ENCODE data around the gene ZKSCAN8. TPM values are rescaled to one million over a fixed set of nuclear protein-coding genes. Genes with fewer than 3 reads are reported as not detected.

Gene ZKSCAN8
- total RNA-seq, 4 donors from 2014 or later = 17.4 to 48.9 (median 32.5) TPM

- no peaks in the 10 kb centered on the region for H3K4me1 ChIP-seq
- no peak overlapping the region for H3K27ac ChIP-seq
- no peak for TF ChIP-seq POLR2A (IDR thresholded peaks at IDR 0.05)
- no peak for TF ChIP-seq CTCF (IDR thresholded peaks at IDR 0.05)
- no peaks in the 10 kb centered on the region for H3K36me3 ChIP-seq
- H3K27me3 ChIP-seq = no peaks in the 10 kb centered on the region
- intact Hi-C loops (cut with DNase I; ENCODE audit: low total_unique reads) = no loop called here
- no peak for DNase-seq
- no peak overlapping the region for H3K4me3 ChIP-seq
- H3K9me3 ChIP-seq = no peaks in the 10 kb centered on the region
Observed at GRCh38 chr6:28165563-28165962, 23.9 kb downstream of the ZKSCAN8 start.

- Histone ChIP-seq H3K4me3 (no peak overlapping the region), H3K9me3 (no peaks in the 10 kb centered on the region), H3K27ac (no peak overlapping the region), H3K27me3 (no peaks in the 10 kb centered on the region), H3K4me1 (no peaks in the 10 kb centered on the region), H3K36me3 (no peaks in the 10 kb centered on the region)
- DNase-seq = no peak
- TF ChIP-seq CTCF (IDR thresholded peaks at IDR 0.05) (no peak), POLR2A (IDR thresholded peaks at IDR 0.05) (no peak)
- intact Hi-C loops (cut with DNase I; ENCODE audit: low total_unique reads) = no loop called here
Observed at GRCh38 chr6:28167068-28167467, 25.4 kb downstream of the ZKSCAN8 start.

- H3K4me3 ChIP-seq = no peak overlapping the region
- TF ChIP-seq POLR2A (IDR thresholded peaks at IDR 0.05) (no peak), CTCF (IDR thresholded peaks at IDR 0.05) (no peak)
- H3K4me1 ChIP-seq = no peaks in the 10 kb centered on the region
- no peak overlapping the region for H3K27ac ChIP-seq
- intact Hi-C loops (cut with DNase I; ENCODE audit: low total_unique reads) = no loop called here
- no peak for DNase-seq
- no peaks in the 10 kb centered on the region for H3K27me3 ChIP-seq
- H3K9me3 ChIP-seq = no peaks in the 10 kb centered on the region
- H3K36me3 ChIP-seq = no peaks in the 10 kb centered on the region
Observed at GRCh38 chr6:28167926-28168325, 26.2 kb downstream of the ZKSCAN8 start.

GRCh38 chr6:28171271-28171670 lies 29.6 kb downstream of the ZKSCAN8 start:
- no peak for DNase-seq
- Histone ChIP-seq H3K36me3 (no peaks in the 10 kb centered on the region), H3K27ac (no peak overlapping the region), H3K4me3 (no peak overlapping the region), H3K9me3 (no peaks in the 10 kb centered on the region), H3K4me1 (no peaks in the 10 kb centered on the region), H3K27me3 (no peaks in the 10 kb centered on the region)
- no peak for TF ChIP-seq POLR2A (IDR thresholded peaks at IDR 0.05)
- no peak for TF ChIP-seq CTCF (IDR thresholded peaks at IDR 0.05)
- intact Hi-C loops (cut with DNase I; ENCODE audit: low total_unique reads) = no loop called here

GRCh38 chr6:28172006-28172405 lies 30.3 kb downstream of the ZKSCAN8 start:
- no peaks in the 10 kb centered on the region for H3K9me3 ChIP-seq
- H3K27ac ChIP-seq = no peak overlapping the region
- no peaks in the 10 kb centered on the region for H3K27me3 ChIP-seq
- no peaks in the 10 kb centered on the region for H3K4me1 ChIP-seq
- no peaks in the 10 kb centered on the region for H3K36me3 ChIP-seq
- no peak overlapping the region for H3K4me3 ChIP-seq
- TF ChIP-seq POLR2A (IDR thresholded peaks at IDR 0.05) = no peak
- no peak for DNase-seq
- intact Hi-C loops (cut with DNase I; ENCODE audit: low total_unique reads) = no loop called here

- H3K27ac ChIP-seq = no peak overlapping the region
- TF ChIP-seq POLR2A (IDR thresholded peaks at IDR 0.05) (no peak), CTCF (IDR thresholded peaks at IDR 0.05) (no peak)
- no peaks in the 10 kb centered on the region for H3K27me3 ChIP-seq
- no peak overlapping the region for H3K4me3 ChIP-seq
- DNase-seq = no peak
- H3K9me3 ChIP-seq = no peaks in the 10 kb centered on the region
- H3K4me1 ChIP-seq = no peaks in the 10 kb centered on the region
- intact Hi-C loops (cut with DNase I; ENCODE audit: low total_unique reads) = no loop called here
- H3K36me3 ChIP-seq = no peaks in the 10 kb centered on the region
Observed at GRCh38 chr6:28176373-28176772, 34.7 kb downstream of the ZKSCAN8 start.
